Smooth muscle cell (in vitro differentiated cells): ENCODE measurements around the gene CELF2. TPM values are rescaled to one million over a fixed set of nuclear protein-coding genes. Genes with fewer than 3 reads are reported as not detected.

ENCODE experiments used
- DNase-seq: peaks from one replicate; lab custom pipeline; 2025; ENCODE audit not compliant: unreplicated experiment; lab: John Stamatoyannopoulos, UW
- H2AFZ ChIP-seq: fragments of 200-600 bp; sonication (generic); 2 replicates; pipeline ENCODE4 v1.6.0; 2016; ENCODE audit warnings: antibody characterized with exemption, low read depth, mild to moderate bottlenecking
- H3F3A ChIP-seq: fragments of 200-600 bp; sonication (generic); 2 replicates; pipeline ENCODE4 v1.6.0; 2017; ENCODE audit warnings: antibody characterized with exemption, low read depth
- H3K27ac ChIP-seq: fragments of 200-600 bp; sonication (generic); 2 replicates; pipeline ENCODE4 v1.5.1; 2016; ENCODE audit warnings: low read depth, mild to moderate bottlenecking
- H3K27me3 ChIP-seq: fragments of 200-600 bp; sonication (generic); 2 replicates; pipeline ENCODE4 v1.6.1; 2016; ENCODE audit warnings: low read depth, mild to moderate bottlenecking
- H3K36me3 ChIP-seq: fragments of 200-600 bp; sonication (generic); 2 replicates; pipeline ENCODE4 v1.5.1; 2016; ENCODE audit warnings: low read depth
- H3K4me1 ChIP-seq: fragments of 200-600 bp; sonication (generic); 2 replicates; pipeline ENCODE4 v1.5.1; 2016; ENCODE audit warnings: low read depth
- H3K4me2 ChIP-seq: fragments of 200-600 bp; sonication (generic); 2 replicates; pipeline ENCODE4 v1.6.0; 2016; ENCODE audit warnings: mild to moderate bottlenecking
- H3K4me3 ChIP-seq: fragments of 200-600 bp; sonication (generic); 2 replicates; pipeline ENCODE4 v1.5.1; 2016; ENCODE audit warnings: mild to moderate bottlenecking
- H3K79me2 ChIP-seq: fragments of 200-600 bp; sonication (generic); 2 replicates; pipeline ENCODE4 v1.6.0; 2016; ENCODE audit warnings: low read depth, mild to moderate bottlenecking
- H3K9ac ChIP-seq: fragments of 200-600 bp; sonication (generic); 2 replicates; pipeline ENCODE4 v1.6.0; 2016; ENCODE audit warnings: low read depth
- H3K9me3 ChIP-seq: fragments of 200-600 bp; sonication (generic); replicated peaks from 2 replicates; pipeline ENCODE4 v1.5.1; 2016; ENCODE audit warnings: low read depth
- H4K20me1 ChIP-seq: fragments of 200-600 bp; sonication (generic); 2 replicates; pipeline ENCODE4 v1.6.0; 2016; ENCODE audit warnings: low read depth
- WGBS: methylation state at CpG from one replicate; pipeline ENCODE4 v1.1.7; 2016; ENCODE audit warnings: low lambda C conversion rate; 5-methylcytosine and 5-hydroxymethylcytosine counted together
- polyA plus RNA-seq: library from polyadenylated mRNA; unstranded; fragments of >200 nt; fragmentation: Nextera tagmentation; extraction: Ambion mirVana; gene quantifications from 2 replicates; pipeline ENCODE4 v1.2.1, GENCODE V29; 2016
- total RNA-seq: library from RNA; depleted of rRNA; stranded (reverse); fragments of >200 nt; gene quantifications from 2 replicates; pipeline ENCODE4 v1.2.3, GENCODE V29; 2014
- TF ChIP-seq, protein P1 (sequence below): fragments of 200-600 bp; sonication (generic); IDR thresholded peaks from 2 replicates; pipeline ENCODE4 v1.5.1; 2017; ENCODE audit warnings: borderline replicate concordance, mild to moderate bottlenecking, antibody characterized with exemption; ENCODE audit not compliant: insufficient read depth, poor library complexity, severe bottlenecking

CELF2 gene
- total and polyA plus RNA-seq, 2 experiments from 2014 or later = 3.0 to 4.7 TPM

DNA sequence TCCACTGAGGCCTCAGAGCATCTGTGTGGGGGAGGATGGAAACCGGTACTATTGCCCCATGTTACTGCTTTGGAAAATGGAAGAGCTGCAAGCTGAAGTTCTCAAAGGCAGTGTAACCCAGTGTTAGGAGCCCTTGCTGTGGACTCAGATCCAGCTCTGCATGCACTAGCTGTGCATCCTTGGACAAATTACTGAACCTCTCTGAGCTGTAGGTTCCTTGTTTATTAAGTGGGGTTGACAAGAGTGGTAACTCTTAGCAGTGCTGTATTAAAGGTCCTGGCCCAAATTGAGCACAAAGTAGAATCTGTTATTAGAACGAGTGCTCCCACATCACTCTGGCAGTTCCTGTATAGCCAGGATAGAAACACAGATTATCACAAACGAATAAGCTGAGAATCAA, 359.6 kb downstream of the CELF2 start:
- 92% methylated on average over 3 of the region's 3 CpGs for WGBS
- DNase-seq = no peak
- no peak overlapping the region for H2AFZ ChIP-seq
- H3K9me3 ChIP-seq = no peaks in the 10 kb centered on the region
- H3F3A ChIP-seq = no peaks in the 10 kb centered on the region
- H3K4me3 ChIP-seq = no peak overlapping the region
- no peak overlapping the region for H3K27ac ChIP-seq
- no peaks in the 10 kb centered on the region for H3K36me3 ChIP-seq
- no peaks in the 10 kb centered on the region for H3K79me2 ChIP-seq
- no peak overlapping the region for H3K9ac ChIP-seq
- H3K4me1 ChIP-seq = no peaks in the 10 kb centered on the region
- H4K20me1 ChIP-seq = no peaks in the 10 kb centered on the region
- no peaks in the 10 kb centered on the region for H3K27me3 ChIP-seq
- TF ChIP-seq, protein P1, sequence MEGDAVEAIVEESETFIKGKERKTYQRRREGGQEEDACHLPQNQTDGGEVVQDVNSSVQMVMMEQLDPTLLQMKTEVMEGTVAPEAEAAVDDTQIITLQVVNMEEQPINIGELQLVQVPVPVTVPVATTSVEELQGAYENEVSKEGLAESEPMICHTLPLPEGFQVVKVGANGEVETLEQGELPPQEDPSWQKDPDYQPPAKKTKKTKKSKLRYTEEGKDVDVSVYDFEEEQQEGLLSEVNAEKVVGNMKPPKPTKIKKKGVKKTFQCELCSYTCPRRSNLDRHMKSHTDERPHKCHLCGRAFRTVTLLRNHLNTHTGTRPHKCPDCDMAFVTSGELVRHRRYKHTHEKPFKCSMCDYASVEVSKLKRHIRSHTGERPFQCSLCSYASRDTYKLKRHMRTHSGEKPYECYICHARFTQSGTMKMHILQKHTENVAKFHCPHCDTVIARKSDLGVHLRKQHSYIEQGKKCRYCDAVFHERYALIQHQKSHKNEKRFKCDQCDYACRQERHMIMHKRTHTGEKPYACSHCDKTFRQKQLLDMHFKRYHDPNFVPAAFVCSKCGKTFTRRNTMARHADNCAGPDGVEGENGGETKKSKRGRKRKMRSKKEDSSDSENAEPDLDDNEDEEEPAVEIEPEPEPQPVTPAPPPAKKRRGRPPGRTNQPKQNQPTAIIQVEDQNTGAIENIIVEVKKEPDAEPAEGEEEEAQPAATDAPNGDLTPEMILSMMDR = no peak
- no peak overlapping the region for H3K4me2 ChIP-seq

DNA sequence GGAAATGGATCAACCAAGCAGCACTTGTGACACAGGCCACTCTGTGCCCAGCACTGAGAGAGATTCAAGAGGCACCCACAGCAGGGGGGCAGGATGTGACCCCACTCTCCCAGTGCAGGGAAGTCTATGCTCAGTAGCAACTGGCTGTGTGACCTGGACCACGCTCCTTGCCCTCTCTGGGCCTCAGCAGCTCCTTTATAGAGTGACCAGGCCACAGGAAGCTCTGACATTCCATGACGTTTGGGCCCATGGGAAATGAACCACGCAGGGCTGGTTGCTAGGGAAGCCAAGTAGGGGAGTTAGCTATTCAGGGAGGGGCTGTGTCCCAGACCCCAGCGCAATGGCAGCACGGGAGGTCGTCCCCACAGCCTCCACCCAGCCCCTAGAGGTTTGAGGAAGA, 361.2 kb downstream of the CELF2 start:
- Histone ChIP-seq H3K27ac (no peak overlapping the region), H3K4me1 (no peaks in the 10 kb centered on the region), H3K36me3 (no peaks in the 10 kb centered on the region), H4K20me1 (no peaks in the 10 kb centered on the region), H3K79me2 (no peaks in the 10 kb centered on the region), H3F3A (no peaks in the 10 kb centered on the region), H3K27me3 (no peaks in the 10 kb centered on the region), H3K4me2 (no peak overlapping the region), H3K9me3 (no peaks in the 10 kb centered on the region), H3K4me3 (no peak overlapping the region), H2AFZ (no peak overlapping the region), H3K9ac (no peak overlapping the region)
- no peak for DNase-seq
- 83% methylated on average over 6 of the region's 6 CpGs for WGBS
- TF ChIP-seq, protein P1 = no peak

DNA sequence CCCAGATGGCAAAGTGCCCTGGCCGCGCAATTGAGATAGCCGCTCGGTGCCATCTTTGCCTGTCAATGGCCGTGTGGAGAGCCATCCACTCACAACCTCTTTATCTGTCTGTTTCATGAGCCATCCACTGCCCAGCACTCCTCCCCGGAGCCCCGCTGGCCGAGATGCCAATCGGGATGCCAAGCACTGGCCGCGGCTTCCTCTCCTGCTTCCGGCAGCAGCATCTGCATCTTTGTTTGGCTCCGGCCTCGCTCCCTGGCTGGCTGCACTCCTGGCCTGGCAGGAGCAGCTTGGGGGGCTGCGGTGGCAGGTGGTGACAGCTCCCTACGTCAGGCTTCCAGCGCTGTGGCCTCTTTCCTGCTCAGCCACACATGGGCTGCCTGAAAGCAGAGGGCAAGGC, 362.1 kb downstream of the CELF2 start:
- Histone ChIP-seq H2AFZ (no peak overlapping the region), H3K9me3 (no peaks in the 10 kb centered on the region), H3K4me3 (no peak overlapping the region), H4K20me1 (no peaks in the 10 kb centered on the region), H3K9ac (no peak overlapping the region), H3K4me2 (no peak overlapping the region), H3K36me3 (no peaks in the 10 kb centered on the region), H3K4me1 (no peaks in the 10 kb centered on the region), H3F3A (no peaks in the 10 kb centered on the region), H3K27me3 (no peaks in the 10 kb centered on the region), H3K27ac (no peak overlapping the region), H3K79me2 (no peaks in the 10 kb centered on the region)
- no peak for DNase-seq
- TF ChIP-seq, protein P1 = no peak
- 95% methylated on average over 17 of the region's 17 CpGs for WGBS

DNA sequence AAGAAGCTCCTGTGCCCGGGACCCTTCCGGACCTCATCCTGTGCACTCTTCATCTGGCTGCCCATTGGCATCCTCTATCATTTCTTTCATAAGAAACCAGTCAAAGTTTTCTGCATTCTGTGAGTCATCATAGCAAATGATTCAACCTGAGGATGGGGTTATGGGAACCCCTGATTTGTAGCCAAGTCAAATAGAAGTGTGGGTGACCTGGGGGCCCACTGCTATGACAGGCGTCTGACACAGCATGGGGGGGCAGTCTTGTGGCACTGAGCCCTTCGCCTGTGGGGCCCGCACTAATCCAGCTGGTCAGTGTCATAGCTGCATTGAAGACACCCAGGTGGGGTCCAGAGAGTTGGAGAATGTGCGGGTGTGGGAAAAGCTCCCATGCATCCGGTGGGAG, 363.4 kb downstream of the CELF2 start:
- 90% methylated on average over 7 of the region's 7 CpGs for WGBS
- Histone ChIP-seq H3K4me3 (no peak overlapping the region), H3K27me3 (no peaks in the 10 kb centered on the region), H3K79me2 (no peaks in the 10 kb centered on the region), H3K9ac (no peak overlapping the region), H3K9me3 (no peaks in the 10 kb centered on the region), H3K4me1 (no peaks in the 10 kb centered on the region), H3F3A (no peaks in the 10 kb centered on the region), H2AFZ (no peak overlapping the region), H4K20me1 (no peaks in the 10 kb centered on the region), H3K4me2 (no peak overlapping the region), H3K27ac (no peak overlapping the region), H3K36me3 (no peaks in the 10 kb centered on the region)
- TF ChIP-seq, protein P1 = no peak
- no peak for DNase-seq
